NCI-H128 (cell line): ENCODE data around the gene CYB561A3.

Experiments used
- DNase-seq: peaks from one replicate; lab custom pipeline; 2025; ENCODE audit not compliant: unreplicated experiment; lab: John Stamatoyannopoulos, UW

CYB561A3 gene

GRCh38 chr11:61345954-61346843 lies 15.5 kb downstream of the CYB561A3 start:
- no peak for DNase-seq

DNA sequence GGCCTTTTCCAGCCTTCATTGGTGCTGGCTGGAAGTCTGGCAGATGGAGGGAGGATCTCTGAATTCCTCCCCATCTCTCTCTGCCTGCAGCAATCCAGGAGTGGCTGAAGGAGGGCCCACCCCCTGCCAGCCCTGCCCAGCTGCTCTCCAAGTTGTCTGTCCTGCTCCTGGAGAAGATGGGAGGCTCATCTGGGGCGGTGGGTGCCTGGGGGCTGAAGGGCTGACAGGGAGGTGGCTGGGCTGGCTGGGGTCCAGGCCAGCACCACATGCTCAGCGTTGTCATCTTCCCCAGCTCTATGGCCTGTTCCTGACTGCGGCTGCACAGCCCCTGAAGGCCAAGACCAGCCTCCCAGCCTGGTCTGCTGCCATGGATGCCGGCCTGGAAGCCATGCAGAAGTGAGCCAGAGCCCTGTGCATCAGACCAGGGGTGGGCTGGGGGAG lies 16.5 kb downstream of the CYB561A3 start:
- DNase-seq: no peak

DNA sequence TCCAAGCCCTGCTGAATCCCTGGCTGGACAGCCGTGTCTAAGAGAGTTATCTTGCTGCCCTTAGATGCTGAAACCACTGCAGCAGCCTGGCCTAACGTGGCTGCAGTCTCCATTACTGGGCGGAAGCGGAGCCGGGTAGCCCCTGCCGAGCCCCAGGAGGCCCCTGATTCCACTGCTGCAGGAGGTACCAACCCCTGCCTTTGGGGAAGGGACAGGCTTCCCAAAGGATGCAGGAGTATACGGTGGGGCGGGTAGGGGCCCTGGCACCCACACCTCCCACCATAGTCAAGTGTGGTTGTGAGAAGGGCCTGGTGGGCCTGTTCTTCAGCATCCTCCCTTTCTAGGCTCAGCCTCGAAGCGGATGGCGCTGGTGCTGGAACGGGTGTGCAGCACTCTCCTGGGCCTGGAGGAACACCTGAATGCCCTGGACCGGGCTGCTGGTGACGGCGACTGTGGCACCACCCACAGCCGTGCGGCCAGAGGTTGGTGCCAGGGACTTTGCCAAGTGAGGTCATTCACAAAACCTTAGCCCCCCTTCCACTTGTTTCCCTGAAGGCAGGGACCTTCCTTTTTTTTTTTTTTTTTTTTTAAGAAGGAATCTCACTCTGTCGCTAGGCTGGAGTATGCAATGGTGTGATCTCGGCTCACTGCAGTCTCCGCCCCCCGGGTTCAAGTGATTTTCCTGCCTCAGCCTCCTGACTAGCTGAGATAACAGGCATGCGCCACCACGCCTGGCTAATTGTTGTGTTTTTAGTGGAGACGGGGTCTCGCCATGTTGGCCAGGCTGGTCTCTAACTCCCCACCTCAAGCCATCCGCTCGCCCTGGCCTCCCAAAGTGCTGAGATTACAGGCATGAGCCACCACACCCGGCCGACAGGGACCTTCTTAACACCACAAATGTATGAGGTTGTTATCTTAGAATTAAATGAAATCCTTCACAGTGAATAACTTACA lies 17.6 kb downstream of the CYB561A3 start:
- no peak for DNase-seq

GRCh38 chr11:61342207-61342803 lies 19.4 kb downstream of the CYB561A3 start:
- no peak for DNase-seq

DNA sequence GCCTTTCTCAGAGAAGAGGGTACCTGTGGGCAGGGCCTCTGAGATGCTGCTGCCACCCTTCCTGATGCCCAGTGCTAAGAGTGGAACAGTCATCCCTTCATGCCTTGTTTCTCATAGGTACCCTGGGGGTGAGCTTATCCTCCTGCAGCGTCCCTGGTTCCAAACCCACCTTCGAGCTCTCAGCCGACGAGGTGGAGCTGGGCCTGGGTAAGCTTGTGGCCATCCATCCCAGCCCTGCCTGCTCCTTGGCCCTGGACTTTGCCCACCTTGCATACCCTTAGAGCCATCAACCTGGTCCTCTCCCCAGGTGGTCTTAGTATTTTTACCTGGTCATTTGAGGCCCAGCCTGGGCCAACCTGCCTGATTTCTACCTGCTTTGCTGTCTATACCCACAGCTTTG lies 20.0 kb downstream of the CYB561A3 start:
- no peak for DNase-seq

GRCh38 chr11:61340979-61341378 lies 20.7 kb downstream of the CYB561A3 start:
- DNase-seq: no peak

DNA sequence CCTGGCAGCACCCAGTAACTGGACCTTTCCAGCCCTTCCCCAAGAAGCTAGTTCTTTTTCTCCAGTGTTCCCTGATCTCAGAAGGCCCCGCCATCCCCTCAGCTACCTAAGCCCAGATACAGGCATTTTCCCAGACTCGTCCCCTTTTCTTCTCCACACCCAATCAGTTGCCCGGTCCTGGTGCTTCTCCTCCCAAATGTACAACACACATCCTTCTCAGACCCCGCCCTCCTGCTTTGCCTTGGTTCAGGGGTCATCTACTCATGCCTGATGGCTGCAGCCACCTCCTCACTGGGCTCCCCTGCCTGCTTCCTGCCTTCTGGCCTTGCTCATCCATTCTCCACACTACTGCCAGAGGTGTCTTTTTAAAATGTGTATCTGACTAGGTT lies 22.2 kb downstream of the CYB561A3 start:
- DNase-seq: no peak

DNA sequence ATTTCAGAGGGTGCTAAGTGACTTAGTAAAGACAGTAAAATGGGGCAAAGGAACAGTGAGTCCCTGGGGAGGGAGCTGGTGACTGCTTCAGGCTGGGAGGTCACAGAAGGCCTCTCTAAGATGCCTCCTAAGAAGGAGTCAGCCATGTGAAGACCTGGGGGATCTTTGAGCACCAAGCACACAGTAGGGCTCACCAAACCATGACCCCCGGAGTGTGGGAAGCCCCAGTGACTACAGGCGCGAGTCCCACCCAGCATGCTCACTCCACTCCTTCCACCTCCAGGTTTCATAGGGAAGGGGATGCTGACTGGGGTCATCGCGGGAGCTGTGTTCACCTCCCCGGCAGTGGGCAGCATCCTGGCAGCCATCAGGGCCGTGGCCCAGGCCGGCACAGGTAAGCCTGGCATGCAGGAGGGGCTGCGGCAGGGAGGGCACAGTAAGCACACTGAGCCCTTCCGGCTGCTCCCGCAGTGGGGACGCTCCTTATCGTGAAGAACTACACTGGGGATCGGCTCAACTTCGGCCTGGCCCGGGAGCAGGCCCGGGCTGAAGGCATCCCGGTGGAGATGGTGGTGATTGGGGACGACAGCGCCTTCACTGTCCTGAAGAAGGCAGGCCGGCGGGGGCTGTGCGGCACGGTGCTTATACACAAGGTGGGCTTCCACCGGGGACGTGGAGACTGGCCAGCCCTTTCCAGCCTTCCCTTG lies 22.7 kb downstream of the CYB561A3 start:
- no peak for DNase-seq

- no peak for DNase-seq
These were observed 23.8 kb downstream of the CYB561A3 start for GRCh38 chr11:61337706-61338470.

- DNase-seq: peak; percentile 63
These were observed 25.3 kb downstream of the CYB561A3 start for GRCh38 chr11:61336171-61336935.

- DNase-seq: no peak
These were observed 26.3 kb downstream of the CYB561A3 start for GRCh38 chr11:61335355-61335710.

GRCh38 chr11:61334434-61335354 lies 27.0 kb downstream of the CYB561A3 start:
- DNase-seq: no peak

GRCh38 chr11:61333550-61334433 lies 27.9 kb downstream of the CYB561A3 start:
- no peak for DNase-seq

DNA sequence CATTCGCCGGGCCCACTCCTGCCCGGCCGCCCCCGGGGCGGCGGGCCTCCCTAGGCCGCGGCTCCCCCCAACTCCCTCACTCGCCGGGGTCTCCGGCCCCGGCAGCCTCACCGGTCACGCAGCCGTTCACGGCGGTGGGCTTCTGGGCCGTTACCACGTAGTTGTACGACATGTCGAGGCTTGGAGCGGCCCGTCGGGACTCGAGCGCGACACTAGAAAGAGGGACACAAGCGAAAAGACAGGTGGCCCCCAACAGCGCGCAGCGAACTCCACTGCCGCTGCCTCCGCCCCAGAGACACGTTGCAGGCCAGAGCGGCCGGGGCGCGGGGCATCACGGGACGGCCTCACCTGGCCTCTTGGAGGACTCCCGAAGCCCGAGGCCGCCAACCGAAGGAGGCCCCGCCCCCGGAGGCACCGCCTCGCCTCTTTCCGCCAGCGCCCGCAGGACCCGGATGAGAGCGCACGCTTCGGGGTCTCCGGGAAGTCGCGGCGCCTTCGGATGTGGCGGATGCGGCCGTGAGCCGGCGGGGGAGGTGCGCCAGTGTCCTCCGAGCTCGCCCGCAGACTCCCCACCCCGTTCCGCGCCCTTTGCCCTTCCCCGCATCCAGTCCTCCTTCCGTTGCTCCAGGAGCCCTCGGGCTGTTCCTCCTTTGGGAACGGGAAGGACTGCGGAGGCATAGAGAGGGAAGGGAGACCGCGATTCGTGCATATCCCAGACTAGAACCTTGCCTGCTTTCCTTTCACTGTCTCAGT lies 28.7 kb downstream of the CYB561A3 start, which contains the start of the genes DDB1 and TKFC:
TSS of gene DDB1 (minus strand) at position 309 of the 753 bp plus-strand sequence. CDS start at position 172, 137 bp downstream.
TSS of gene TKFC (plus strand) at position 432 of the 753 bp plus-strand sequence. CDS start 1,501 bp downstream, outside the sequence.
- peak; percentile 89 for DNase-seq

GRCh38 chr11:61332281-61332796 lies 29.3 kb downstream of the CYB561A3 start:
- no peak for DNase-seq

DNA sequence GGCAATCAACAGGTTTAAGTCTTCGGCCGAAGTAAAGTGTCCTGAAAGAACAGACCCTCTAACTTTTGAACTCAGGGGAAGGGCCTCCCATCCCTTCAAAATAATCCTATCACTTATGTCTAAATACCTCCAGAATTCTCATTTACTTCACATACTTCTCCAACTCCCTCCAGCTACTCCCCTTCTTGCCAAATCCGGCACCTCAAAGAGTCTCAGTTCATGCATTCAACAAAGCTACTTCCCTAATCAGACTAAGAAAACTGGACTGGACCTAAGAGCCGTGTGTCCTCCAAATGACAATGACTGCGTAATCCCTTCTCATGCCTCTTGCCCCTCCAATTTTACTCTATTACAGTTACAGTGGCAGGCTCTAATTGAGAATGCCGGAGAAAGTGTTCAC lies 30.0 kb downstream of the CYB561A3 start:
- DNase-seq: no peak
